HG02623 (cell line): ENCODE results near the gene VWA8.
"Not testable (repeated sequence)": the region's sequence is repeated elsewhere in the genome, so short reads cannot be mapped to it uniquely, and the experiment has no call there.

Experiments used
- ATAC-seq: cut with Tn5 transposase; IDR thresholded peaks from one replicate; pipeline ENCODE4 v1.9.1; 2021; ENCODE audit warnings: moderate library complexity; ENCODE audit not compliant: unreplicated experiment

VWA8 gene

GRCh38 chr13:41969072-41969471, 8.2 kb upstream of the VWA8 start:
- ATAC-seq: no peak

- no peak for ATAC-seq
Observed at GRCh38 chr13:41966671-41967070, 5.8 kb upstream of the VWA8 start.

GRCh38 chr13:41962994-41963393, 2.1 kb upstream of the VWA8 start:
- ATAC-seq: no peak

- no peak for ATAC-seq
Observed at GRCh38 chr13:41961466-41961760, 504 bp upstream of the VWA8 start.

- ATAC-seq: peak; percentile 5
Observed at GRCh38 chr13:41960211-41960636, 685 bp downstream of the VWA8 start.

- ATAC-seq: no peak
Observed at GRCh38 chr13:41956272-41956671, 4.6 kb downstream of the VWA8 start.

- ATAC-seq: no peak
Observed at GRCh38 chr13:41955605-41956004, 5.3 kb downstream of the VWA8 start.

- no peak for ATAC-seq
Observed at GRCh38 chr13:41954226-41954625, 6.7 kb downstream of the VWA8 start.

- no peak for ATAC-seq
Observed at GRCh38 chr13:41952749-41953148, 8.2 kb downstream of the VWA8 start.

GRCh38 chr13:41949104-41949503, 11.8 kb downstream of the VWA8 start:
- not testable (repeated sequence) for ATAC-seq

- ATAC-seq: no peak
Observed at GRCh38 chr13:41945926-41946325, 15.0 kb downstream of the VWA8 start.

- no peak for ATAC-seq
Observed at GRCh38 chr13:41944635-41945397, 16.1 kb downstream of the VWA8 start.

- ATAC-seq: no peak
Observed at GRCh38 chr13:41944229-41944628, 16.7 kb downstream of the VWA8 start.

- no peak for ATAC-seq
Observed at GRCh38 chr13:41942462-41943094, 18.3 kb downstream of the VWA8 start.

GRCh38 chr13:41941174-41941573, 19.7 kb downstream of the VWA8 start:
- no peak for ATAC-seq

GRCh38 chr13:41939398-41939797, 21.5 kb downstream of the VWA8 start:
- ATAC-seq: no peak

GRCh38 chr13:41938918-41939317, 22.0 kb downstream of the VWA8 start:
- ATAC-seq: no peak

- no peak for ATAC-seq
Observed at GRCh38 chr13:41937388-41937787, 23.5 kb downstream of the VWA8 start.

GRCh38 chr13:41935501-41935900, 25.4 kb downstream of the VWA8 start:
- no peak for ATAC-seq

- no peak for ATAC-seq
Observed at GRCh38 chr13:41934994-41935393, 25.9 kb downstream of the VWA8 start.

- no peak for ATAC-seq
Observed at GRCh38 chr13:41934120-41934519, 26.8 kb downstream of the VWA8 start.

- no peak for ATAC-seq
Observed at GRCh38 chr13:41931337-41931736, 29.6 kb downstream of the VWA8 start.

- ATAC-seq: no peak
Observed at GRCh38 chr13:41930154-41930553, 30.8 kb downstream of the VWA8 start.
